ENCODE measurements around the gene RUFY2.
A peak's percentile ranks its signal among the peaks of the same experiment; 100 is the strongest.

The RUFY2 gene

GRCh38 chr10:68408898-68409518 is 1.9 kb upstream of the RUFY2 start:
- no peak overlapping the region for H3K18ac ChIP-seq (ENCODE audit: low read length)
- no peak overlapping the region for H2BK5ac ChIP-seq (ENCODE audit: low read length)
- no peak overlapping the region for H2BK120ac ChIP-seq (ENCODE audit: low read depth, low read length)
- no CpG with 5 or more reads among the region's 2 CpGs for WGBS (ENCODE audit: extremely low coverage, insufficient coverage, low lambda C conversion rate)
- H3K27ac ChIP-seq (ENCODE audit: low read depth, low read length): no peak overlapping the region
- H2AK5ac ChIP-seq (ENCODE audit: low read length): no peak overlapping the region
- H3K4ac ChIP-seq (ENCODE audit: low read depth, low read length): no peak overlapping the region
- DNase-seq: no peak
- peaks cover 2% of the 10 kb centered on the region for H3K36me3 ChIP-seq (ENCODE audit: control insufficient read depth, insufficient read depth, low read length)
- no peak overlapping the region for H3K23ac ChIP-seq (ENCODE audit: low read length)
- peaks cover 3% of the 10 kb centered on the region for H3K79me1 ChIP-seq (ENCODE audit: low read length)
- H4K5ac ChIP-seq (ENCODE audit: low read length): no peak overlapping the region
- H3K4me1 ChIP-seq (ENCODE audit: control insufficient read depth, low read depth, low read length): no peaks in the 10 kb centered on the region
- no peak overlapping the region for H3K9ac ChIP-seq (ENCODE audit: low read length)
- H3K27me3 ChIP-seq (ENCODE audit: insufficient read depth, low read length, poor library complexity): no peaks in the 10 kb centered on the region
- H3K4me3 ChIP-seq (ENCODE audit: low read length): no peak overlapping the region
- H3K56ac ChIP-seq (ENCODE audit: low read length): no peak overlapping the region
- peaks cover 13% of the 10 kb centered on the region for H3K79me2 ChIP-seq (ENCODE audit: control insufficient read depth, insufficient read depth, low read length)
- H3K4me2 ChIP-seq (ENCODE audit: low read length): no peak overlapping the region
- no peak overlapping the region for H2BK15ac ChIP-seq (replicated peaks; ENCODE audit: low read depth)
- H4K8ac ChIP-seq (ENCODE audit: low read depth, low read length): no peak overlapping the region

GRCh38 chr10:68406111-68406814 is 814 bp downstream of the RUFY2 start:
- WGBS (ENCODE audit: extremely low coverage, insufficient coverage, low lambda C conversion rate): no CpG with 5 or more reads among the region's 38 CpGs
- H2BK5ac ChIP-seq (ENCODE audit: low read length): peak overlapping the region; percentile 67
- H3K4ac ChIP-seq (ENCODE audit: low read depth, low read length): peak overlapping the region; percentile 4
- H3K4me3 ChIP-seq (ENCODE audit: low read length): peak overlapping the region; percentile 95
- H3K27me3 ChIP-seq (ENCODE audit: insufficient read depth, low read length, poor library complexity): no peaks in the 10 kb centered on the region
- peaks cover 15% of the 10 kb centered on the region for H3K79me2 ChIP-seq (ENCODE audit: control insufficient read depth, insufficient read depth, low read length)
- H2BK15ac ChIP-seq (replicated peaks; ENCODE audit: low read depth): no peak overlapping the region
- peak overlapping the region; percentile 80 for H3K23ac ChIP-seq (ENCODE audit: low read length)
- H3K18ac ChIP-seq (ENCODE audit: low read length): peak overlapping the region; percentile 81
- no peak overlapping the region for H4K8ac ChIP-seq (ENCODE audit: low read depth, low read length)
- peak overlapping the region; percentile 95 for H3K9ac ChIP-seq (ENCODE audit: low read length)
- peak; percentile 69 for DNase-seq
- no peaks in the 10 kb centered on the region for H3K4me1 ChIP-seq (ENCODE audit: control insufficient read depth, low read depth, low read length)
- H3K79me1 ChIP-seq (ENCODE audit: low read length): peaks cover 3% of the 10 kb centered on the region
- H2BK120ac ChIP-seq (ENCODE audit: low read depth, low read length): no peak overlapping the region
- peak overlapping the region; percentile 82 for H3K27ac ChIP-seq (ENCODE audit: low read depth, low read length)
- H2AK5ac ChIP-seq (ENCODE audit: low read length): no peak overlapping the region
- no peaks in the 10 kb centered on the region for H3K36me3 ChIP-seq (ENCODE audit: control insufficient read depth, insufficient read depth, low read length)
- H3K4me2 ChIP-seq (ENCODE audit: low read length): peak overlapping the region; percentile 85
- H3K56ac ChIP-seq (ENCODE audit: low read length): peak overlapping the region; percentile 98
- no peak overlapping the region for H4K5ac ChIP-seq (ENCODE audit: low read length)

GRCh38 chr10:68403701-68404100 is 3.4 kb downstream of the RUFY2 start:
- Histone ChIP-seq H3K56ac (ENCODE audit: low read length) (no peak overlapping the region), H2AK5ac (ENCODE audit: low read length) (no peak overlapping the region), H3K4me2 (ENCODE audit: low read length) (no peak overlapping the region), H3K4me1 (ENCODE audit: control insufficient read depth, low read depth, low read length) (no peaks in the 10 kb centered on the region), H3K18ac (ENCODE audit: low read length) (no peak overlapping the region), H3K4me3 (ENCODE audit: low read length) (no peak overlapping the region), H3K27ac (ENCODE audit: low read depth, low read length) (no peak overlapping the region), H3K79me1 (ENCODE audit: low read length) (peaks cover 3% of the 10 kb centered on the region), H2BK15ac (replicated peaks; ENCODE audit: low read depth) (no peak overlapping the region), H2BK120ac (ENCODE audit: low read depth, low read length) (no peak overlapping the region), H3K79me2 (ENCODE audit: control insufficient read depth, insufficient read depth, low read length) (peaks cover 15% of the 10 kb centered on the region), H2BK5ac (ENCODE audit: low read length) (no peak overlapping the region), H3K27me3 (ENCODE audit: insufficient read depth, low read length, poor library complexity) (no peaks in the 10 kb centered on the region), H3K4ac (ENCODE audit: low read depth, low read length) (no peak overlapping the region), H3K23ac (ENCODE audit: low read length) (no peak overlapping the region), H3K36me3 (ENCODE audit: control insufficient read depth, insufficient read depth, low read length) (no peaks in the 10 kb centered on the region), H4K5ac (ENCODE audit: low read length) (no peak overlapping the region), H3K9ac (ENCODE audit: low read length) (no peak overlapping the region), H4K8ac (ENCODE audit: low read depth, low read length) (no peak overlapping the region)
- no peak for DNase-seq
- WGBS (ENCODE audit: extremely low coverage, insufficient coverage, low lambda C conversion rate): no CpG with 5 or more reads among the region's 4 CpGs

- Histone ChIP-seq H3K4ac (ENCODE audit: low read depth, low read length) (no peak overlapping the region), H3K27ac (ENCODE audit: low read depth, low read length) (no peak overlapping the region), H2BK15ac (replicated peaks; ENCODE audit: low read depth) (no peak overlapping the region), H3K4me3 (ENCODE audit: low read length) (no peak overlapping the region), H2BK5ac (ENCODE audit: low read length) (no peak overlapping the region), H3K4me2 (ENCODE audit: low read length) (no peak overlapping the region), H3K79me2 (ENCODE audit: control insufficient read depth, insufficient read depth, low read length) (peaks cover 15% of the 10 kb centered on the region), H2BK120ac (ENCODE audit: low read depth, low read length) (no peak overlapping the region), H3K56ac (ENCODE audit: low read length) (no peak overlapping the region), H3K27me3 (ENCODE audit: insufficient read depth, low read length, poor library complexity) (no peaks in the 10 kb centered on the region), H2AK5ac (ENCODE audit: low read length) (no peak overlapping the region), H3K23ac (ENCODE audit: low read length) (no peak overlapping the region), H4K5ac (ENCODE audit: low read length) (no peak overlapping the region), H4K8ac (ENCODE audit: low read depth, low read length) (no peak overlapping the region), H3K9ac (ENCODE audit: low read length) (no peak overlapping the region), H3K36me3 (ENCODE audit: control insufficient read depth, insufficient read depth, low read length) (no peaks in the 10 kb centered on the region), H3K4me1 (ENCODE audit: control insufficient read depth, low read depth, low read length) (no peaks in the 10 kb centered on the region), H3K18ac (ENCODE audit: low read length) (no peak overlapping the region), H3K79me1 (ENCODE audit: low read length) (peaks cover 3% of the 10 kb centered on the region)
- no peak for DNase-seq
- WGBS (ENCODE audit: extremely low coverage, insufficient coverage, low lambda C conversion rate): no CpG with 5 or more reads among the region's 1 CpG
These were observed 4.8 kb downstream of the RUFY2 start for GRCh38 chr10:68402276-68402675.

GRCh38 chr10:68397005-68397404 is 10.1 kb downstream of the RUFY2 start:
- Histone ChIP-seq H3K4me2 (ENCODE audit: low read length) (no peak overlapping the region), H3K9ac (ENCODE audit: low read length) (no peak overlapping the region), H3K18ac (ENCODE audit: low read length) (no peak overlapping the region), H3K56ac (ENCODE audit: low read length) (no peak overlapping the region), H3K79me2 (ENCODE audit: control insufficient read depth, insufficient read depth, low read length) (no peaks in the 10 kb centered on the region), H3K27ac (ENCODE audit: low read depth, low read length) (no peak overlapping the region), H4K8ac (ENCODE audit: low read depth, low read length) (no peak overlapping the region), H4K5ac (ENCODE audit: low read length) (no peak overlapping the region), H3K4me1 (ENCODE audit: control insufficient read depth, low read depth, low read length) (no peaks in the 10 kb centered on the region), H3K23ac (ENCODE audit: low read length) (no peak overlapping the region), H3K36me3 (ENCODE audit: control insufficient read depth, insufficient read depth, low read length) (no peaks in the 10 kb centered on the region), H3K4ac (ENCODE audit: low read depth, low read length) (no peak overlapping the region), H2BK120ac (ENCODE audit: low read depth, low read length) (no peak overlapping the region), H2BK15ac (replicated peaks; ENCODE audit: low read depth) (no peak overlapping the region), H2BK5ac (ENCODE audit: low read length) (no peak overlapping the region), H3K79me1 (ENCODE audit: low read length) (no peaks in the 10 kb centered on the region), H2AK5ac (ENCODE audit: low read length) (no peak overlapping the region), H3K4me3 (ENCODE audit: low read length) (no peak overlapping the region), H3K27me3 (ENCODE audit: insufficient read depth, low read length, poor library complexity) (no peaks in the 10 kb centered on the region)
- no peak for DNase-seq
- WGBS (ENCODE audit: extremely low coverage, insufficient coverage, low lambda C conversion rate): no CpG with 5 or more reads among the region's 1 CpG
